Measurements from ENCODE around the gene AAGAB. TPM values are rescaled to one million over a fixed set of nuclear protein-coding genes. Genes with fewer than 3 reads are reported as not detected.

AAGAB gene
- total RNA-seq, 1 experiment from 2014 or later = 87.8 TPM

DNA sequence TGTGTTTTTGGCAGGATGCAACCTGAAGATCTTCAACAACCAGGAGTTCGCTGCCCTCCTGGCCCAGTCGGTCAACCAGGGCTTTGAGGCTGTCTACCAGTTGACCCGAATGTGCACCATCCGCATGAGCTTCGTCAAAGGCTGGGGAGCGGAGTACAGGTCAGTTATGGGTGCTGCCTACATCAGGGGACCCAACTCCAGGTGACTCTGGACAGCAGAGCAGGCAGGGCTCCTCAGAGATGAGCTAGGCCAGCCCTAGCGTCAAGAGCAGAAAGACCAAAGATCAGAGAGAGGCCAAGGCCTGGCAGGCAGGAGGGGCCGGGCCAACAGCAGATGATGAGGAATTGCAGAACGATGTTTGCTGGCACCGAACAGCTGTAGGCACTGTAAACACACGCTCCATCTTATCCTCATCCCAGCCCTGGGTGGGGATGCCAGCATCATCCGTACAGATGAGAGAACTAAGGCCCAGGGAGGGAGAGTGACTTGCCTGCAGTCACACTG, 67.1 kb downstream of the AAGAB start:
- no peak for DNase-seq (ENCODE audit: low spot score)

DNA sequence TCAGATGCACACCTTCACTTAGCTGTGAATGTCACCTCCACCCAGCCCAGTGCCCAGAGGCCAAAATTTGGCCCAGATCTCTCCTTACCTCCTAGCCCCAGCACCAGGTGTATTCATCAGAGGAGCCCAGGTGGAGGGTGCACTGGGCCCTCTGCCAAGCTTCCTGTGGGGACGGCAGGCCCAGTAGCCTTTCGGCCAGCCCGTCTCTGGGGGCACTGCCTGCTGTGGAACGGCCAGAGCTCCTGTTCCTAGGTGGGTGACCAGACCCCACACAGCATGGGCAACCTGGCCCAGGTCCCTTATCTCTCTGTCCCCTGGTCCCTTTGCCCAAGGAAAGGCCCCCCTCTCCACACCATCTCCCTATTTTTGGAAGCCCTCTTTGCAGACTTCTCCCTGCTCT, 67.8 kb downstream of the AAGAB start:
- DNase-seq (ENCODE audit: low spot score) = no peak

DNA sequence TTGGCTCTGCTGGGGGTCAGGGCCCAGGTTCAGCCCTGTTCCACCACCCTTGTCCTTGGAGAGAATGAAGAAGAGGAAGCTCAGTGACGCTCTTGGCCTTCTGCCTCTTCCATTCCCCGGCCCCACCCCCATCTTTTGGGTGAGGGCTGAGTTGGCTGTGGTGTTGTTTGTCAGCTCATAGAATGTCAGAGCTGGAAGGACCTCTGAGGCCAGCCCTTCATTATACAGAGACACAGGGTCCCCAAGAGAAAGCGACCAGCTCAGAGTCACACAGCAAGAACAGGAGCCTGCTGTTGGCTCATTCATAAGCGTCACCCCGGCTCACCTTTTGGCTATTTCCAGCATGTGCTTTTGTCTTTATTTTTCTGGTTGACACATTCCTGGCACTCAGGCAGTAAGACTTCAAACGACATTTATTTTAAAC, 68.2 kb downstream of the AAGAB start:
- DNase-seq (ENCODE audit: low spot score) = no peak

DNA sequence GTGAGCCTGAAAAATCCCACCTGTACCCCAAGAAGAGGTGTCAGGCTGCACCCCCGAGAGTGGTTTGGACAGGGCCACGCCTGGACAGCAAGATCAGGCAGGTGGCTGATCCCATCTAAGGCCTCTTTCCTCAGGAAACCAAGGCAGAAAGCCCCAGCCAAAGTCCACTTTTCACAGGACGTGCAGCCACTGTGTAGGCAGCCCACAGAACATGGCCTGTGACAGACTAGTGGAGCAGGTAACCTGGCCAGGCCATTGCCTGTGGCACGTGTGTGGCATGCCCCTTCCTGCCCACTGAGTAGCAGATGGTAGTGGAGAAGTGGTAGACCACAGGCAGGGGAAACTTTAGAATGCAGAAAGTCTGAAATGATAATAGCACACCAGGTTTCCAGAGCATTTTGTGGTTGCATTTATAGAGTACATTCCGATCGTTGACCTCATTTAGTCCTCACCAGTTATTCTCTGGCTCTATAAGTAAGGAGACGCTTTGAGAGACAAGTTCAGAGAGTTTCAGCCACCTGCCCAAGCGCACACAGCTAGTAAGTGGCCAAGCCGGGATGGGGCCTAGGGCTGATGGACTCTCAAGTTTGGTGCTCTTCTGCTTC, 68.7 kb downstream of the AAGAB start:
- peak; percentile 37 for DNase-seq (ENCODE audit: low spot score)

GRCh38 chr15:67185051-67185450, 69.4 kb downstream of the AAGAB start:
- DNase-seq (ENCODE audit: low spot score) = no peak

DNA sequence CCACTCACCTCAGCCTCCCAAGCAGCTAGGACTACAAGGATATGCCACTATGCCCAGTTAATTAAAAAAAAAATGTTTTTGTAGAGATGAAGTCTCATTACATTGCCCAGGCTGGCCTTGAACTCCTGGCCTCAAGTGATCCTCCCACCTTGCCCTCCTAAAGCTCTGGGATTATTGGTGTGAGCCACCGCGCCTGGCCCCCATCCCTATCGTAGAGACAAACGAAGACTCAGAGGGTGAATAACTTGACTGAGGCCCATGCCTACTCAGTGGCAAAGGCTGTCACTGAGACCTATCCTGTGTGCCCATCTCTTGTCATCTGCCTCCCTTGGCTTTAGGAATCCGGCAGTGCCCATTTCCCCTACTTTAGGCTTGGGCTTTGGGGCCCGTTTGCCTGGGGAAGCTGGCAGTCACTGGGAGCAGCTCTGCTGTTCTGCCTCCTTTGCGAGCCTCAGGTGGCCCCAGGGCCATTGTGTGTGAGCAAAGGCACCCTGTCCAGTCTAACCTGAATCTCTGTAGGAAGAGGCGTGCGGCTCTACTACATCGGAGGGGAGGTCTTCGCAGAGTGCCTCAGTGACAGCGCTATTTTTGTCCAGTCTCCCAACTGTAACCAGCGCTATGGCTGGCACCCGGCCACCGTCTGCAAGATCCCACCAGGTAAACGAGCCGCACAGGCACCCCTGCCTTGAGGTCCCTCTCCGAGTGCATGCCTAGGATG, 70.1 kb downstream of the AAGAB start:
- DNase-seq (ENCODE audit: low spot score) = no peak

GRCh38 chr15:67183443-67184169, 70.9 kb downstream of the AAGAB start:
- no peak for DNase-seq (ENCODE audit: low spot score)

DNA sequence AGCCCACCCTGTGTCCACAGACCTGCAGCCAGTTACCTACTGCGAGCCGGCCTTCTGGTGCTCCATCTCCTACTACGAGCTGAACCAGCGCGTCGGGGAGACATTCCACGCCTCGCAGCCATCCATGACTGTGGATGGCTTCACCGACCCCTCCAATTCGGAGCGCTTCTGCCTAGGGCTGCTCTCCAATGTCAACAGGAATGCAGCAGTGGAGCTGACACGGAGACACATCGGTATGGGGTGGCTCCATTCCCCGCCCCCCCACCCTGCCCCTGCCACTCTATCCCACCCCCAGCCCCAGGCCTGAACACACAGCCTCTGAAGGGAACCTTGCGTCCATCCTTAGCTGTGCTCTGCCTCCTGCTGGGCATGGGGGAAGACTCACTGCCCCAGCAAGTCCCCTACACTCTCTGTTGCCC, 73.2 kb downstream of the AAGAB start:
- DNase-seq (ENCODE audit: low spot score) = no peak

DNA sequence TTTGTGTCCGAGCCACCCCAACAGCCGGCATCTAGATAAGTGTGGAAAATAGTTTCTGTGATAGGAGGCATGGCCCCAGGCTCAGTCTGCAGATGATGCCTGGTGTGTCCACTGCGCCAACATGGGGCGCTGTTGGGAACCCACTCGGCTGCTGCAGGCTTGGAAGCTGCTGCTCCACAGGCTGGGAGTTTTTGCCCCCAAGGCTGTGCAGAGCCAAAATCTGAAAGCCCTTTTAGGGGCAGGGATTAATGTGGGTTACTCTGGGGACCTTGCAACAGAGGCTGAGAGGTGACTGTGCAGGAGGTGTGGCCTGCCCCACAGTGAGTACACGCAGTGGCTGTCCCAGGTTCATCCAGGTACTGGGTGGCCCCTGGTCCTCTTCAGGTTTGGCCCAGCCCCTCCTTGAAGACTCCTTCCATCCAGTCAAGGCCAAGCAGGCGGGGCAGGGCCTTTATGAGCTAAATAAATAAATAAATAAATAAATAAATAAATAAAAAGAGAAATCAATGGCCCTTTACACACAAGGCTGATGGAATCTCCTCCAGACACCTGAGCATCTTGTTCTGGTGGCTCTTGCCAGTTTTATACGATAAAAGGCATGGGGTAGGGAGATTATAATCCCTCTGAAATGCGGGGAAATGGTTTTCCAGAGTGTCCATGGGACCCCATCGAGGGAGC, 73.8 kb downstream of the AAGAB start:
- DNase-seq (ENCODE audit: low spot score) = no peak

GRCh38 chr15:67180035-67180434, 74.4 kb downstream of the AAGAB start:
- no peak for DNase-seq (ENCODE audit: low spot score)

DNA sequence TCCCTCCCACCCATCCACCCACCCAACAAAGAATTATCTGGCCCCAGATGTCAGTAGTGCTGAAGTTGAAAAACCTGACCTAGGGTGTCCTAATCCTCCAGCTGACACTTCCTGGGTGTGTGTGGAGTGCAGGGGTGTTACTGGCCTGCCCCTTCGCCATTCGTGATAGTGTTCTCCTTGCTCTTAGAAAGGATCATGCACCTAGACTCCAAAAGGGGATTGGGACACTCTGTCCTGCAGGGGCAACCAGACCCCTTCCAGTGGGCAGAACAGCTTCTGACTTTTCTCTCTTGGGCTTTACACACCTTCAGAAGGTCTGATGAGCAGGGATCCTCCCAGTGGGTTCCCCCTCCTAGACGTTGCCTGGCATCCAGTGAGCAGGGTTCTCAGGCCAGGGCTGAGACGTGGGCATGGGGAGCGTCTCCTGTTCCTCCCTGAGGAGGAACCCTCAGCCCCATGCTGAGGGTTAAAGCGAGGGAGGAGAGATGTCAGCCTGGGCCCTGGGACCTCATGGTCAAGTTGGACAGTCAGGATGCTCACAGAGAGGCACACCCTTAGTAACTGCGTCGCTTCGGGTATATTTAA, 75.0 kb downstream of the AAGAB start:
- DNase-seq (ENCODE audit: low spot score) = no peak

DNA sequence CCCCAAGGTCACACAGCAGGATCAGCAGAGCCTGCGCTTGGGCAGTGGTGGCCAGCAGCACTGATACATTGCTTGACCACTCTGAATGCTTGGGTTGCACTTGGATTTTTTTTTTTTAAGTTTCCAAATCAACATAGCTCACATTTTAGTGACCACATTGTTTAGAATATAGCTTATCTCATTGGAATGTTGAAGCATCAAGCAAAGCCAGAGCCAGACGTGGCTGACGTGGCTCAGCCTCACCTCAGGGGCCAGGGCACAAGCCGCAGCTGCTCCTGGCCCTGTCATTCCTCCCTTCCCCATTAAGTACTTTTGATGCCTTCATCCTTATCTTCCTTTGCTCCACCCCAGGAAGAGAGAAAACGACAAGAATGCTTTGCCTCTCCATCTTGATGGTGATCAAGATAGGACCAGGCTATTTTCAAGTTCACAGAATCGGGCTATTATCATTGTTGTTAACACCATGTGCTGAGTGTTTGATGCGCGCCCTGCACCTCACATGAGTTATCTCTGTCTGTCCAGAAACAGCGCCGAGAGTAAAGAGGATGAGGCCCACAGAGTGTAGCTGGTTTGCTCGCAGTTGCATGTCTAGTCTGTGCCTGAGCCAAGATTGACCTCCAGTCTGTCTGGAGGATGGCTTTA, 75.8 kb downstream of the AAGAB start:
- DNase-seq (ENCODE audit: low spot score) = peak; percentile 96

GRCh38 chr15:67177752-67178151, 76.7 kb downstream of the AAGAB start:
- peak; percentile 44 for DNase-seq (ENCODE audit: low spot score)

GRCh38 chr15:67176195-67176971, 78.1 kb downstream of the AAGAB start:
- DNase-seq (ENCODE audit: low spot score) = no peak

DNA sequence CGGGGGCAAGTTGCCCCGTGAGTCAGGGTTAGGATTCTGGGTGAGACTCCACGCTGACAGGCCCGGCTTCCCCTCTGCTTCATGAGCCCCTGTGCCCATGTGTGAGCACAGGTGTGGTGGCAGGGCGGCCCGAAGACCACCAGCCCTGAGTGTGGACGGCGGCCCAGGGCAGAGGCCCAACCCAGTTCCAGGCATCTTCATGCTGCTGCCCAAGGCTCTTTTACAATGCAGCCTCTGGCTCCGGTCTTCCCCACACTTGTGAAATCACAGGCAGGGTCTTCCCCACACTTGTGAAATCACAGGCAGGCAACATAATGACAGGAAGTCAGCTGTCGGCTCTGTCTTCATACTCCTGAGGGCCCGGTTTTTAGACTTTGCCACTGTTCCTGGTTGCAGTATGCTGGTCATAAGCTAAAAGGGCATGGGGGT, 78.8 kb downstream of the AAGAB start:
- DNase-seq (ENCODE audit: low spot score) = peak; percentile 39

GRCh38 chr15:67174864-67175573, 79.4 kb downstream of the AAGAB start:
- peak; percentile 55 for DNase-seq (ENCODE audit: low spot score)

DNA sequence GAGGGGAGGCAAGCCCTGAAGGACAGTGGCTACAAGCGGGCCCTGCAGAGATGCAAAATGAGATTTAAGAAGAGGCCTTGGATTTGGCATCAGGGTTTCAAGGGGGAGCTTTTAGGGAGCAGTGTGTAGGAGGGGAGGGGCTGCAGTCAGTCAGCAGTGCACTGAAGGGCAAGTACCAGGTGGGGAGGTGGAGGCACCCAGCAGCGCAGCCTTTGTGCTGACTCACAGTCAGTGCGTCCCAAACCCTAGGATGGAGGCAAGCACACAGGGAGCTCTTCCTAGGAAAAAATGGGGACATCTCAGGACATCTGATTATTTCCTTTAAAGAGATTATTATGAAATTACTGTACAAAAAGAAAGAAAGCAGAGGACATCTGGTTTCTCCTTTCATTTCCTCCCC, 80.0 kb downstream of the AAGAB start:
- no peak for DNase-seq (ENCODE audit: low spot score)

DNA sequence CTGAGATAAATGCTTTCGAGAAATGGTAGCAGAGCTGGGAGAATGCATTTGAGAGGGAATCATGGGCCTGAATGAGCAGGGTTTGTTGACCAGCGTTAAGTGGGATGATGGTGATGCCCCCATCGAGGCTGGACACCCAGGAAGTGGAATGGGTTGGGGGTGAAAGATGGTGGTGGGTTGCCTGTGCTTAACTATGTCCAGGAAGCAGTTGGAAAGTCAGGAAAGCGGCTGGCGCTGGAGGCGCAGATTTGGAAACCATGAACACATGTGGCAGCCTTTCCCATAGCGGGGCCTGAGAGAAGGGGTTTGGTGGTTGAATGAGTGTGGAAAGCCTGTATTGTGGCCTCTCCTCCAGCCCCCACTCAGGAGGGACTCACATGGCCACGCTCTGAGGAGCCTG, 80.7 kb downstream of the AAGAB start:
- DNase-seq (ENCODE audit: low spot score) = no peak

DNA sequence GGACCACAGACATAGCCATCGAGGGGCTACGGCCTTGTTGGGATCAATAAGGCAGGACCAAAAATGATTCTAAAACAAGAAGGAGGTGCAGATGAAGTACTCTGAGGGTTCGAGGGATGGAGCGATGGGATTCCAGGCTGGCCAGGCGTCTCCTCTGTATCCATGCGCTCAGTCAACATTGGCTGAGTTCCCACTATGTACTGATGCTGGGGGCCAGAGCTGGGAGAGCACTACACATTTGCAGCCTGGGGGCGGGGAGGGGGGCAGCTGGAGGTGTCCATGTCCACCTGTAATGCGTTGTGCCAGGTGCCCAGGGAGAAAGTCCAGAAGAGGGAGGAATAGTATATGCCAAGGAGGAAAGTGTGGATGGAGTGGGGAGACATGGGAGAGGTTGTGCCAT, 81.5 kb downstream of the AAGAB start:
- DNase-seq (ENCODE audit: low spot score) = no peak

DNA sequence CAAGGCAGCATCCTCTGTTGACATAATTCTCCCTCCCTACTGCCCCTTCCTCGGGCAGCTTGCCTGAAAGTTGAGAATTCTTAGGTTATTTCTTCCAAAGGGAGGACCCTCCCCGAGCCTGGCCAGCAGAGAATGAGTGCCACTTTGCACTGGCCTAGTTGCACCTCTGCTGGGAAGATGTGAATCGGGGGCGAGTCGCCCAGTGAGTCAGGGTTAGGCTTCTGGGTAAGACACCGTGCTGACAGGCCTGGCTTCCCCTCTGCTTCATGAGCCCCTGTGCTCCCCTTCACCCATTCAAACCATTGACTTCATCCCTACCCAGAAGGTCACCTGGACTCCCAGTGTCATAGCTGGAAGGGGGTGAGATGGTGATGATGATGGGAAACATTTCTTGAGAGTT, 82.3 kb downstream of the AAGAB start:
- DNase-seq (ENCODE audit: low spot score) = no peak

Measured in H4 (cell line).